ENCODE data around the gene GSTM2. TPM values are rescaled to one million over a fixed set of nuclear protein-coding genes. Genes with fewer than 3 reads are reported as not detected.

Gene GSTM2
- total RNA-seq, 1 experiment from 2014 or later = 47.3 TPM

GRCh38 chr1:109652402-109652801, 15.5 kb upstream of the GSTM2 start:
- POLR2A ChIA-PET (ENCODE audit: low non-redundant PET) = no interaction called here
- Histone ChIP-seq H3K9me3 (ENCODE audit: low read depth, low read length, poor library complexity, severe bottlenecking) (no peaks in the 10 kb centered on the region), H3K4me3 (ENCODE audit: low read depth, low read length, poor library complexity, severe bottlenecking) (no peak overlapping the region), H3K4me1 (ENCODE audit: insufficient read depth, low read length, poor library complexity, severe bottlenecking) (peaks cover 59% of the 10 kb centered on the region), H3K27me3 (replicated peaks; ENCODE audit: insufficient read depth, low read depth, low read length, poor library complexity) (no peaks in the 10 kb centered on the region), H3K27ac (ENCODE audit: low read depth, low read length, poor library complexity, severe bottlenecking) (peak overlapping the region; percentile 84), H3K36me3 (ENCODE audit: insufficient read depth, low read length, poor library complexity, severe bottlenecking) (no peaks in the 10 kb centered on the region)
- TF ChIP-seq CTCF (conservative IDR thresholded peaks at IDR 0.05; ENCODE audit: low read depth, low read length) (no peak), EZH2 (IDR thresholded peaks at IDR 0.05; ENCODE audit: borderline replicate concordance, low read depth, low read length, poor library complexity, severe bottlenecking) (no peak)
- CTCF ChIA-PET = interaction anchor here (0.7 to 4.7 kb wide), 2 partner anchors 12 to 22 kb away, joined by 3 to 35 read pairs; no protein-coding TSS in a partner anchor
- intact Hi-C loops (cut with micrococcal nuclease; ENCODE audit: unreplicated experiment) = no loop called here
- no TSS peak for BruUV-seq (replicated peaks)
- no peak for DNase-seq (ENCODE audit: low spot score)

- Histone ChIP-seq H3K27me3 (replicated peaks; ENCODE audit: insufficient read depth, low read depth, low read length, poor library complexity) (no peaks in the 10 kb centered on the region), H3K27ac (ENCODE audit: low read depth, low read length, poor library complexity, severe bottlenecking) (peak overlapping the region; percentile 84), H3K9me3 (ENCODE audit: low read depth, low read length, poor library complexity, severe bottlenecking) (no peaks in the 10 kb centered on the region), H3K4me3 (ENCODE audit: low read depth, low read length, poor library complexity, severe bottlenecking) (no peak overlapping the region), H3K36me3 (ENCODE audit: insufficient read depth, low read length, poor library complexity, severe bottlenecking) (peaks cover 5% of the 10 kb centered on the region), H3K4me1 (ENCODE audit: insufficient read depth, low read length, poor library complexity, severe bottlenecking) (peaks cover 59% of the 10 kb centered on the region)
- no TSS peak for BruUV-seq (replicated peaks)
- no peak for TF ChIP-seq CTCF (conservative IDR thresholded peaks at IDR 0.05; ENCODE audit: low read depth, low read length)
- TF ChIP-seq EZH2 (IDR thresholded peaks at IDR 0.05; ENCODE audit: borderline replicate concordance, low read depth, low read length, poor library complexity, severe bottlenecking) = no peak
- peak; percentile 85 for DNase-seq (ENCODE audit: low spot score)
- CTCF ChIA-PET = interaction anchor here (4.7 kb wide), 1 partner anchor 12 kb away, joined by 35 read pairs; no protein-coding TSS in a partner anchor
- POLR2A ChIA-PET (ENCODE audit: low non-redundant PET) = no interaction called here
- intact Hi-C loops (cut with micrococcal nuclease; ENCODE audit: unreplicated experiment) = no loop called here
These were observed 14.6 kb upstream of the GSTM2 start for GRCh38 chr1:109653306-109653705.

GRCh38 chr1:109654519-109654918, 13.3 kb upstream of the GSTM2 start:
- ChIA-PET POLR2A (ENCODE audit: low non-redundant PET) (no interaction called here), CTCF (interaction anchor here (0.7 kb wide), 1 partner anchor 455 kb away, joined by 25 read pairs; no protein-coding TSS in a partner anchor)
- Histone ChIP-seq H3K27ac (ENCODE audit: low read depth, low read length, poor library complexity, severe bottlenecking) (peak overlapping the region; percentile 93), H3K4me1 (ENCODE audit: insufficient read depth, low read length, poor library complexity, severe bottlenecking) (peaks cover 50% of the 10 kb centered on the region), H3K9me3 (ENCODE audit: low read depth, low read length, poor library complexity, severe bottlenecking) (no peaks in the 10 kb centered on the region), H3K4me3 (ENCODE audit: low read depth, low read length, poor library complexity, severe bottlenecking) (peak overlapping the region; percentile 97), H3K36me3 (ENCODE audit: insufficient read depth, low read length, poor library complexity, severe bottlenecking) (peaks cover 17% of the 10 kb centered on the region), H3K27me3 (replicated peaks; ENCODE audit: insufficient read depth, low read depth, low read length, poor library complexity) (no peaks in the 10 kb centered on the region)
- peak; percentile 82 for DNase-seq (ENCODE audit: low spot score)
- TF ChIP-seq EZH2 (IDR thresholded peaks at IDR 0.05; ENCODE audit: borderline replicate concordance, low read depth, low read length, poor library complexity, severe bottlenecking) (no peak), CTCF (conservative IDR thresholded peaks at IDR 0.05; ENCODE audit: low read depth, low read length) (no peak)
- BruUV-seq (replicated peaks) = no TSS peak
- intact Hi-C loops (cut with micrococcal nuclease; ENCODE audit: unreplicated experiment) = no loop called here
